PC-3 (cell line): ENCODE measurements around the gene LOX.

Experiments used
- CTCF ChIP-seq: fragments of 300-600 bp; sonication (generic); conservative IDR thresholded peaks from 2 replicates; pipeline ENCODE4 v1.5.1; 2017; ENCODE audit warnings: antibody characterized with exemption, low read depth, mild to moderate bottlenecking, low read length
- EZH2phosphoT487 ChIP-seq: fragments of 300-600 bp; sonication (generic); IDR thresholded peaks from 2 replicates; pipeline ENCODE4 v1.6.1; 2018; ENCODE audit warnings: mild to moderate bottlenecking, antibody characterized with exemption, low read length, borderline replicate concordance

GRCh38 chr5:122111460-122111859 lies 33.4 kb upstream of the LOX start:
- TF ChIP-seq CTCF (no peak), EZH2phosphoT487 (no peak)
